Activated T-helper 1 cell treated with anti-CD3 and anti-CD28 coated beads, Interleukin-12 subunit alpha, Interleukin-12 subunit beta, Interleukin-2, Interleukin-4 antibody, amounts not matched to agents 30 ng/mL and 10 ng/mL and 1 ng/mL, durations not matched to agents 14 hours and 24 hours and 36 hours (primary cell): ENCODE results near the gene SOX15. TPM values are rescaled to one million over a fixed set of nuclear protein-coding genes. Genes with fewer than 3 reads are reported as not detected.
"Not testable (repeated sequence)": the region's sequence is repeated elsewhere in the genome, so short reads cannot be mapped to it uniquely, and the experiment has no call there.

Experiments used
- DNase-seq: peaks from one replicate; pipeline ENCODE4 v3.0.0; 2021; ENCODE audit warnings: low spot score
- H3K27ac Mint-ChIP-seq: one replicate; pipeline ENCODE4 v1.8.0; 2021; ENCODE audit warnings: mild to moderate bottlenecking, mixed read lengths
- H3K27me3 Mint-ChIP-seq: one replicate; pipeline ENCODE4 v1.8.0; 2022; ENCODE audit warnings: mild to moderate bottlenecking, moderate library complexity, mixed read lengths; ENCODE audit not compliant: insufficient read depth
- H3K36me3 Mint-ChIP-seq: one replicate; pipeline ENCODE4 v1.8.0; 2021; ENCODE audit warnings: low read depth, mixed read lengths
- H3K4me1 Mint-ChIP-seq: one replicate; pipeline ENCODE4 v1.8.0; 2021; ENCODE audit warnings: low read depth, mixed read lengths
- H3K4me3 Mint-ChIP-seq: one replicate; pipeline ENCODE4 v1.8.0; 2021; ENCODE audit warnings: mild to moderate bottlenecking, moderate library complexity, mixed read lengths
- H3K9me3 Mint-ChIP-seq: one replicate; pipeline ENCODE4 v1.8.0; 2021; ENCODE audit warnings: mixed read lengths
- intact Hi-C: fragments of 100-400 bp; cut with micrococcal nuclease; formaldehyde crosslinking; loops from one replicate; pipeline ENCODE4 v1.15.1; 2024
- total RNA-seq: library from RNA; stranded (reverse); gene quantifications from 2 replicates; pipeline ENCODE4 v1.2.3, GENCODE V29; 2022

Gene SOX15
- 0.20 and 0.78 TPM in 2 replicates for total RNA-seq

- H3K4me3 Mint-ChIP-seq = no peak within 1 kb of the TSS
- no peaks in the 10 kb centered on the region for H3K27me3 Mint-ChIP-seq
- no peak for DNase-seq
- peaks cover 8% of the 10 kb centered on the region for H3K4me1 Mint-ChIP-seq
- H3K9me3 Mint-ChIP-seq = no peaks in the 10 kb centered on the region
- H3K27ac Mint-ChIP-seq = no peak within 1 kb of the TSS
- intact Hi-C loops = loop anchor here (10.0 kb wide), 1 partner anchor 565 kb away; the partner anchor contains the start of gene PER1
- peaks cover 44% of the 10 kb centered on the region for H3K36me3 Mint-ChIP-seq
Measured at GRCh38 chr17:7589891-7590691, at the start of gene SOX15. Gene SOX15 (minus strand): TSS chr17:7590094. CDS start chr17:7589676, 418 bp downstream.

GRCh38 chr17:7636163-7636562, 46.3 kb upstream of the SOX15 start:
- Mint-ChIP-seq H3K4me1 (no peaks in the 10 kb centered on the region), H3K27ac (no peak overlapping the region), H3K4me3 (no peak overlapping the region), H3K27me3 (peaks cover 9% of the 10 kb centered on the region), H3K36me3 (no peaks in the 10 kb centered on the region), H3K9me3 (no peaks in the 10 kb centered on the region)
- no peak for DNase-seq
- intact Hi-C loops = no loop called here

- Mint-ChIP-seq H3K4me1 (no peaks in the 10 kb centered on the region), H3K27ac (no peak overlapping the region), H3K4me3 (no peak overlapping the region), H3K9me3 (no peaks in the 10 kb centered on the region), H3K27me3 (peaks cover 8% of the 10 kb centered on the region), H3K36me3 (no peaks in the 10 kb centered on the region)
- DNase-seq = no peak
- intact Hi-C loops = no loop called here
Measured at GRCh38 chr17:7634384-7634783, 44.5 kb upstream of the SOX15 start.

GRCh38 chr17:7633093-7633492, 43.2 kb upstream of the SOX15 start:
- no peak overlapping the region for H3K4me3 Mint-ChIP-seq
- H3K9me3 Mint-ChIP-seq = no peaks in the 10 kb centered on the region
- intact Hi-C loops = no loop called here
- no peaks in the 10 kb centered on the region for H3K36me3 Mint-ChIP-seq
- peaks cover 4% of the 10 kb centered on the region for H3K4me1 Mint-ChIP-seq
- H3K27me3 Mint-ChIP-seq = peaks cover 3% of the 10 kb centered on the region
- DNase-seq = no peak
- H3K27ac Mint-ChIP-seq = no peak overlapping the region

GRCh38 chr17:7632492-7632894, 42.6 kb upstream of the SOX15 start:
- Mint-ChIP-seq H3K27me3 (peaks cover 3% of the 10 kb centered on the region), H3K36me3 (no peaks in the 10 kb centered on the region), H3K4me3 (no peak overlapping the region), H3K27ac (no peak overlapping the region), H3K4me1 (peaks cover 7% of the 10 kb centered on the region), H3K9me3 (no peaks in the 10 kb centered on the region)
- DNase-seq = peak; percentile 19
- intact Hi-C loops = loop anchor here (1.0 kb wide), 1 partner anchor 56 kb away; the partner anchor contains the start of gene WRAP53

- H3K36me3 Mint-ChIP-seq = no peaks in the 10 kb centered on the region
- H3K4me1 Mint-ChIP-seq = peaks cover 12% of the 10 kb centered on the region
- no peaks in the 10 kb centered on the region for H3K9me3 Mint-ChIP-seq
- DNase-seq = no peak
- H3K27me3 Mint-ChIP-seq = peaks cover 3% of the 10 kb centered on the region
- H3K4me3 Mint-ChIP-seq = no peak overlapping the region
- intact Hi-C loops = loop anchor here (1.0 kb wide), 1 partner anchor 57 kb away; the partner anchor contains the start of gene WRAP53
- H3K27ac Mint-ChIP-seq = no peak overlapping the region
Measured at GRCh38 chr17:7631398-7632380, 41.8 kb upstream of the SOX15 start.

- Mint-ChIP-seq H3K27ac (no peak within 1 kb of the TSS), H3K9me3 (no peaks in the 10 kb centered on the region), H3K4me1 (peaks cover 18% of the 10 kb centered on the region), H3K27me3 (no peaks in the 10 kb centered on the region), H3K36me3 (peaks cover 3% of the 10 kb centered on the region), H3K4me3 (no peak within 1 kb of the TSS)
- intact Hi-C loops = no loop called here
- no peak for DNase-seq
Measured at GRCh38 chr17:7629939-7630571, 40.2 kb upstream of the SOX15 start, which contains the start of gene SHBG. Gene SHBG (plus strand): TSS chr17:7630135. CDS start chr17:7630173, 38 bp downstream.

GRCh38 chr17:7627250-7628121, 37.6 kb upstream of the SOX15 start, which contains the start of gene SAT2:
Gene SAT2 (minus strand): TSS chr17:7627821. CDS start chr17:7627635, 186 bp downstream.
- intact Hi-C loops = loop anchor here (1.0 to 2.0 kb wide), 4 partner anchors 12 to 491 kb away; partner anchors contain the start of genes ALOXE3, ATP1B2 and WRAP53
- H3K9me3 Mint-ChIP-seq = no peaks in the 10 kb centered on the region
- DNase-seq = peak; percentile 77
- no peaks in the 10 kb centered on the region for H3K27me3 Mint-ChIP-seq
- peak within 1 kb of the TSS; percentile 89 for H3K4me3 Mint-ChIP-seq
- H3K27ac Mint-ChIP-seq = peak within 1 kb of the TSS; percentile 77
- peaks cover 18% of the 10 kb centered on the region for H3K4me1 Mint-ChIP-seq
- peaks cover 3% of the 10 kb centered on the region for H3K36me3 Mint-ChIP-seq

- intact Hi-C loops = loop anchor here (1.0 to 2.0 kb wide), 4 partner anchors 12 to 492 kb away; partner anchors contain the start of genes ALOXE3, ATP1B2 and WRAP53
- Mint-ChIP-seq H3K27me3 (no peaks in the 10 kb centered on the region), H3K36me3 (peaks cover 3% of the 10 kb centered on the region), H3K9me3 (no peaks in the 10 kb centered on the region), H3K4me3 (peak overlapping the region; percentile 89), H3K4me1 (peaks cover 18% of the 10 kb centered on the region), H3K27ac (peak overlapping the region; percentile 58)
- no peak for DNase-seq
Measured at GRCh38 chr17:7626956-7627249, 37.0 kb upstream of the SOX15 start.

GRCh38 chr17:7626307-7626706, 36.4 kb upstream of the SOX15 start:
- Mint-ChIP-seq H3K9me3 (no peaks in the 10 kb centered on the region), H3K4me1 (peaks cover 18% of the 10 kb centered on the region), H3K27me3 (no peaks in the 10 kb centered on the region), H3K27ac (no peak overlapping the region), H3K4me3 (peak overlapping the region; percentile 89), H3K36me3 (peaks cover 3% of the 10 kb centered on the region)
- intact Hi-C loops = loop anchor here (2.0 kb wide), 1 partner anchor 492 kb away; the partner anchor contains the start of gene ALOXE3
- DNase-seq = no peak

- peak overlapping the region; percentile 89 for H3K4me3 Mint-ChIP-seq
- H3K4me1 Mint-ChIP-seq = peaks cover 18% of the 10 kb centered on the region
- not testable (repeated sequence) for DNase-seq, H3K36me3 Mint-ChIP-seq, H3K27ac Mint-ChIP-seq, H3K9me3 Mint-ChIP-seq, H3K27me3 Mint-ChIP-seq
- intact Hi-C loops = loop anchor here (2.0 kb wide), 1 partner anchor 493 kb away; the partner anchor contains the start of gene ALOXE3
Measured at GRCh38 chr17:7625749-7626148, 35.9 kb upstream of the SOX15 start.
